ENCODE results near the gene SHE. TPM values are rescaled to one million over a fixed set of nuclear protein-coding genes. Genes with fewer than 3 reads are reported as not detected.

Gene SHE
- total and polyA plus RNA-seq, 8 donors, result 17.7 to 25.3 (median 21.2) TPM

GRCh38 chr1:154440036-154440804, 62.0 kb downstream of the SHE start:
- no peaks in the 10 kb centered on the region for H3K27me3 ChIP-seq
- H3K36me3 ChIP-seq, result peaks cover 0 to 85% of the 10 kb centered on the region in 2 donors
- H3K4me3 ChIP-seq, result no peak overlapping the region
- no peaks in the 10 kb centered on the region for H3K9me3 ChIP-seq
- DNase-seq (no peak), ATAC-seq (peak; percentile 28)
- intact Hi-C loops (cut with DNase I), result no loop called here
- peak overlapping the region; percentile 67 to 77 for H3K27ac ChIP-seq
- peaks cover 11 to 41% of the 10 kb centered on the region in 2 donors for H3K4me1 ChIP-seq
- no peak for TF ChIP-seq CTCF (IDR thresholded peaks at IDR 0.05)

GRCh38 chr1:154436433-154436832, 65.8 kb downstream of the SHE start:
- Histone ChIP-seq H3K36me3 (peaks cover 0 to 67% of the 10 kb centered on the region in 2 donors), H3K27me3 (no peaks in the 10 kb centered on the region), H3K4me1 (peaks cover 13 to 60% of the 10 kb centered on the region in 2 donors), H3K4me3 (no peak overlapping the region), H3K9me3 (no peaks in the 10 kb centered on the region), H3K27ac (no peak overlapping the region)
- intact Hi-C loops (cut with DNase I), result no loop called here
- TF ChIP-seq CTCF (IDR thresholded peaks at IDR 0.05), result no peak
- DNase-seq (no peak), ATAC-seq (no peak)

- Histone ChIP-seq H3K27ac (peak overlapping the region in 1 of 2 donors; percentile 70), H3K9me3 (no peaks in the 10 kb centered on the region), H3K36me3 (peaks cover 0 to 62% of the 10 kb centered on the region in 2 donors), H3K4me3 (no peak overlapping the region), H3K27me3 (no peaks in the 10 kb centered on the region), H3K4me1 (peaks cover 19 to 60% of the 10 kb centered on the region in 2 donors)
- TF ChIP-seq CTCF (IDR thresholded peaks at IDR 0.05), result no peak
- DNase-seq (peak in 1 of 4 donors; percentile 75), ATAC-seq (no peak)
- intact Hi-C loops (cut with DNase I), result no loop called here
Observed at GRCh38 chr1:154435599-154436200, 66.5 kb downstream of the SHE start.

DNA sequence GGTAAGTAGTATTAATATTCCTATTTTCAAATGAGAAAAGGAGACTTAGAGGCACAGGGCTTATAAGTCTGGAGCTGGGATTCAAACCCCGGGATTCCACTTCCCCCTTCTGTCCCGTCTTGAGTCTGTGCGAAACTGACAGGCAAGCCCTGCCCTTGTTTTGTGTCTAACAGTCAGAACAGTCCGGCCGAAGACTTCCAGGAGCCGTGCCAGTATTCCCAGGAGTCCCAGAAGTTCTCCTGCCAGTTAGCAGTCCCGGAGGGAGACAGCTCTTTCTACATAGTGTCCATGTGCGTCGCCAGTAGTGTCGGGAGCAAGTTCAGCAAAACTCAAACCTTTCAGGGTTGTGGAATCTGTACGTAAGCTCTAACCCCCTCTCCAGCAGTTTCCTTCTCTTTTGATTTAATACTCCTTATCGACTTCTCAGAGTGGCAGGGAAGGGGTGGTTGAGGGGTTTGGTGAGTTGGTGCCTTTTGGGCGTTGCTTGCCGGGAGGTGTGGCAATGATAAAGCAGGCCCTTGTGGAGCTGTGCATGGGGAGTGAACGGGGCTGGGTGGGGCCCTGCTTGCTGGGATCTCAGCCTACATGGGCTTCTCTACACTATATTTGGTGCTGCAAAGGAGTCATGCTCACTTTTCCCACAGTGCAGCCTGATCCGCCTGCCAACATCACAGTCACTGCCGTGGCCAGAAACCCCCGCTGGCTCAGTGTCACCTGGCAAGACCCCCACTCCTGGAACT, 67.7 kb downstream of the SHE start:
- no peaks in the 10 kb centered on the region for H3K27me3 ChIP-seq
- peak; percentile 58 for ATAC-seq
- no peak for TF ChIP-seq CTCF (IDR thresholded peaks at IDR 0.05)
- H3K9me3 ChIP-seq, result no peaks in the 10 kb centered on the region
- peaks cover 16 to 60% of the 10 kb centered on the region in 2 donors for H3K4me1 ChIP-seq
- DNase-seq, result peak in 3 of 4 donors; percentile 71 to 76 (median 75)
- intact Hi-C loops (cut with DNase I), result no loop called here
- peak overlapping the region; percentile 70 to 73 for H3K27ac ChIP-seq
- peaks cover 0 to 73% of the 10 kb centered on the region in 2 donors for H3K36me3 ChIP-seq
- H3K4me3 ChIP-seq, result no peak overlapping the region
